Measurements from ENCODE around the gene S100A11. TPM values are rescaled to one million over a fixed set of nuclear protein-coding genes. Genes with fewer than 3 reads are reported as not detected.

The S100A11 gene
- total and polyA plus RNA-seq, 9 of the 15 experiments (the other 6 are each of a cell fraction or from before 2014, with no cell fraction given) = 131 to 808 (median 235) TPM

GRCh38 chr1:151984313-151984956 lies 52.4 kb downstream of the S100A11 start:
- Histone ChIP-seq H3K36me3 (ENCODE audit: control insufficient read depth, insufficient read depth, low read length) (no peaks in the 10 kb centered on the region), H3K27ac (ENCODE audit: extremely low read depth, low read depth, low read length) (no peak overlapping the region), H3K79me2 (ENCODE audit: control insufficient read depth, insufficient read depth, low read length) (no peaks in the 10 kb centered on the region), H3K9me3 (replicated peaks; ENCODE audit: control insufficient read depth, insufficient read depth, low read depth, low read length) (no peaks in the 10 kb centered on the region), H3K9me1 (ENCODE audit: control insufficient read depth, insufficient read depth, low read length) (no peaks in the 10 kb centered on the region), H3K4me2 (ENCODE audit: insufficient read depth, low read length) (no peak overlapping the region), H3K4me3 (no peak overlapping the region), H4K20me1 (replicated peaks; ENCODE audit: control insufficient read depth, insufficient read depth, low read length) (no peaks in the 10 kb centered on the region), H3K9ac (ENCODE audit: insufficient read depth in 1 of 2, low read depth in 2 of 2, low read length in 2 of 2) (no peak overlapping the region), H3K4me1 (replicated peaks in 1 of 2; ENCODE audit: control insufficient read depth in 2 of 2, insufficient read depth in 2 of 2, low read length in 2 of 2) (no peaks in the 10 kb centered on the region), H3K27me3 (ENCODE audit: control insufficient read depth in 2 of 2, insufficient read depth in 2 of 2, low read length in 2 of 2) (peaks cover 12 to 35% of the 10 kb centered on the region in 2 experiments), H2AFZ (ENCODE audit: low read depth, low read length) (no peak overlapping the region)
- FAIRE-seq (no peak), DNase-seq (ENCODE audit: extremely low read depth in 1 of 4, low spot score in 3 of 4) (no peak), ATAC-seq (no peak)
- CTCF ChIA-PET (ENCODE audit: low intra/inter-chr PET ratio) = no interaction called here
- POLR2A ChIA-PET = no interaction called here
- intact Hi-C loops (cut with micrococcal nuclease) = no loop called here
- in situ Hi-C loops (cut with MboI) = no loop called here
- 0% methylated on average over 1 of the region's 1 CpG for WGBS (ENCODE audit: insufficient coverage, low coverage, missing lambda C conversion rate)
- BruUV-seq (replicated peaks) = no TSS peak
- no peak for TF ChIP-seq ARID3A (IDR thresholded peaks at IDR 0.05; ENCODE audit: borderline replicate concordance, low read depth, low read length)
- no peak for TF ChIP-seq FOXM1 (IDR thresholded peaks at IDR 0.05; ENCODE audit: low read depth)
- TF ChIP-seq FOXM1 (CRISPR knock-in tag; IDR thresholded peaks at IDR 0.05; ENCODE audit: low read depth) = no peak
- TF ChIP-seq REST (IDR thresholded peaks at IDR 0.05; ENCODE audit: borderline replicate concordance) = no peak
- no peak for TF ChIP-seq REST (CRISPR knock-in tag; IDR thresholded peaks at IDR 0.05; ENCODE audit: low read depth)
- no peak for TF ChIP-seq TCF3 (CRISPR knock-in tag; IDR thresholded peaks at IDR 0.05)
- no peak for TF ChIP-seq CHAMP1 (IDR thresholded peaks at IDR 0.05)
- no peak for TF ChIP-seq ETS1 (conservative IDR thresholded peaks at IDR 0.05; ENCODE audit: control insufficient read depth, low read depth, low read length)
